Kidney glomerular epithelial cell (primary cell): ENCODE measurements around the gene WHRN.

Experiments
- DNase-seq: peaks from one replicate; lab custom pipeline; 2025; lab: John Stamatoyannopoulos, UW

WHRN gene

GRCh38 chr9:114448706-114449105 is 56.6 kb downstream of the WHRN start:
- DNase-seq: no peak

GRCh38 chr9:114446672-114447450 is 58.4 kb downstream of the WHRN start:
- no peak for DNase-seq

- peak; percentile 5 for DNase-seq
Measured at GRCh38 chr9:114446036-114446435, 59.2 kb downstream of the WHRN start.

GRCh38 chr9:114445616-114446015 is 59.7 kb downstream of the WHRN start:
- DNase-seq: no peak

GRCh38 chr9:114442022-114442421 is 63.3 kb downstream of the WHRN start:
- DNase-seq: no peak

GRCh38 chr9:114437401-114437893 is 67.8 kb downstream of the WHRN start:
- DNase-seq: no peak

GRCh38 chr9:114434878-114435311 is 70.4 kb downstream of the WHRN start:
- peak; percentile 4 for DNase-seq

- DNase-seq: no peak
Measured at GRCh38 chr9:114433720-114434255, 71.5 kb downstream of the WHRN start.

GRCh38 chr9:114433086-114433485 is 72.2 kb downstream of the WHRN start:
- no peak for DNase-seq

GRCh38 chr9:114432323-114433067 is 72.8 kb downstream of the WHRN start:
- DNase-seq: no peak

- no peak for DNase-seq
Measured at GRCh38 chr9:114431770-114432169, 73.5 kb downstream of the WHRN start.

GRCh38 chr9:114431003-114431402 is 74.3 kb downstream of the WHRN start:
- DNase-seq: no peak

GRCh38 chr9:114430457-114430856 is 74.8 kb downstream of the WHRN start:
- no peak for DNase-seq

GRCh38 chr9:114429488-114429887 is 75.8 kb downstream of the WHRN start:
- no peak for DNase-seq

- no peak for DNase-seq
Measured at GRCh38 chr9:114428466-114428865, 76.8 kb downstream of the WHRN start.

GRCh38 chr9:114427644-114428043 is 77.6 kb downstream of the WHRN start:
- DNase-seq: no peak

- DNase-seq: no peak
Measured at GRCh38 chr9:114426046-114426948, 79.0 kb downstream of the WHRN start.

- no peak for DNase-seq
Measured at GRCh38 chr9:114425126-114425525, 80.1 kb downstream of the WHRN start.

- no peak for DNase-seq
Measured at GRCh38 chr9:114424126-114424525, 81.1 kb downstream of the WHRN start.

- no peak for DNase-seq
Measured at GRCh38 chr9:114423181-114423580, 82.1 kb downstream of the WHRN start.

GRCh38 chr9:114421147-114421546 is 84.1 kb downstream of the WHRN start:
- no peak for DNase-seq

GRCh38 chr9:114419796-114420195 is 85.5 kb downstream of the WHRN start:
- DNase-seq: no peak
